CD4-positive, alpha-beta T cell (primary cell): ENCODE measurements around the gene RGP1. TPM values are rescaled to one million over a fixed set of nuclear protein-coding genes. Genes with fewer than 3 reads are reported as not detected.

Source experiments
- ATAC-seq: fragments of 200-7000 bp; cut with Tn5 transposase; one replicate; pipeline ENCODE4 v1.10.0; 2022; ENCODE audit warnings: mild to moderate bottlenecking; ENCODE audit not compliant: poor library complexity
- CTCF ChIA-PET: fragments of 350-600 bp; sonication (Branson Sonifier 250); formaldehyde crosslinking; loops from one replicate; lab custom pipeline; 2021; ENCODE audit warnings: antibody characterized with exemption, inconsistent platforms; lab: Charles Lee
- POLR2A ChIA-PET: fragments of 350-600 bp; sonication (Branson Sonifier 250); formaldehyde crosslinking; loops from one replicate; lab custom pipeline; 2021; ENCODE audit warnings: antibody characterized with exemption, inconsistent platforms; lab: Charles Lee
- DNase-seq, 14 experiments: peaks; one replicate each; pipeline ENCODE4 v3.0.0-alpha.2; 2013 to 2020; ENCODE audit warnings: mixed read lengths in 2 of 14
- H3K27ac ChIP-seq, 2 donors: one replicate each; pipeline versions ENCODE4 v1.5.1 to v1.7.0; 2013; ENCODE audit warnings: low read length in 2 of 2, low read depth in 1 of 2, mild to moderate bottlenecking in 1 of 2
- H3K27me3 ChIP-seq, 2 experiments: 1 replicate in 1 of 2; 2 replicates in 1 of 2; pipeline versions ENCODE4 v1.6.1 to v1.7.0; 2013; ENCODE audit warnings: low read length in 2 of 2, control low read depth in 1 of 2, mild to moderate bottlenecking in 1 of 2, moderate library complexity in 1 of 2; ENCODE audit not compliant: insufficient read depth in 2 of 2, control insufficient read depth in 1 of 2
- H3K36me3 ChIP-seq: one replicate; pipeline ENCODE4 v1.6.1; 2013; ENCODE audit warnings: low read length, control low read depth; ENCODE audit not compliant: insufficient read depth
- H3K4me1 ChIP-seq: one replicate; pipeline ENCODE4 v1.6.1; 2013; ENCODE audit warnings: low read length, control low read depth; ENCODE audit not compliant: insufficient read depth
- H3K4me3 ChIP-seq: one replicate; pipeline ENCODE4 v1.5.1; 2013; ENCODE audit warnings: mild to moderate bottlenecking, low read length, moderate library complexity
- H3K9me3 ChIP-seq, 2 experiments: 1 replicate in 1 of 2; 2 replicates in 1 of 2; pipeline versions ENCODE4 v1.6.1 to v1.7.0; 2013; ENCODE audit warnings: low read length in 2 of 2, mild to moderate bottlenecking in 2 of 2, control low read depth in 1 of 2, moderate library complexity in 1 of 2; ENCODE audit not compliant: control insufficient read depth in 1 of 2, insufficient read depth in 1 of 2
- H3K27ac Mint-ChIP-seq: one replicate; pipeline ENCODE4 v1.8.0; 2020; ENCODE audit warnings: mixed read lengths
- H3K27me3 Mint-ChIP-seq: one replicate; pipeline ENCODE4 v1.8.0; 2021; ENCODE audit warnings: mixed read lengths
- H3K36me3 Mint-ChIP-seq: one replicate; pipeline ENCODE4 v1.8.0; 2021; ENCODE audit warnings: low read depth, mixed read lengths
- H3K4me1 Mint-ChIP-seq: one replicate; pipeline ENCODE4 v1.8.0; 2021; ENCODE audit warnings: low read depth, mixed read lengths
- H3K4me3 Mint-ChIP-seq: one replicate; pipeline ENCODE4 v1.8.0; 2020; ENCODE audit warnings: mild to moderate bottlenecking, mixed read lengths
- H3K9me3 Mint-ChIP-seq: one replicate; pipeline ENCODE4 v1.8.0; 2020; ENCODE audit warnings: mixed read lengths
- intact Hi-C, 2 experiments: fragments of 100-400 bp; cut with DNase I in 1 of 2; cut with micrococcal nuclease in 1 of 2; formaldehyde crosslinking; loops; one replicate each; pipeline versions ENCODE4 v1.15.1 to v1.9.0; 2023 to 2025; cut with DNase I, micrococcal nuclease
- total RNA-seq, 174 experiments: library from RNA in 2 of 174; stranded (reverse) in 2 of 174; gene quantifications; one replicate each; pipeline ENCODE4 v1.2.3 and lab custom pipeline; 2021 to 2026
- TF ChIP-seq, protein P1 (sequence below): fragments of 200-600 bp; IDR thresholded peaks from one replicate; pipeline ENCODE4 v1.8.0; 2022; ENCODE audit warnings: antibody characterized with exemption, mild to moderate bottlenecking

The RGP1 gene
- total RNA-seq, 2 experiments from 2014 or later, result 12.6 to 13.1 TPM

DNA sequence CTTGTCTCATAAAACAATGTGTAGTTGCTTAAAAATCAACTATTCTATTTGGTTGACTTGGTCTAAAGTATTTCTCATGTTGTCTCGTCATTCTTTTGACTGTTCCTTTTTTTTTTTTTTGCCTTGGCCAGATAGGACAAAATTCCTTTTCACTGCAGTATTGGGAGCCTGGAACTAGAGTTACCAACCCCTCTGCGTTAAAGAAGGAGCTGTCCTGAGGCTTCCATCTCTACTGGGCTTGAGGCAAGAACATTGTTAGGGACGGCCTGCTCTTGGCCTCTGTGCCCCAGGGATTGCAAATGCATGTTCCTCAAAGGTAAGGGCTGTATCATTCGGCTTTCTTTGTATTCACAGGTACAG, 40.9 kb downstream of the RGP1 start:
- H3K4me1 Mint-ChIP-seq, result peaks cover 7% of the 10 kb centered on the region
- peaks cover 38% of the 10 kb centered on the region for H3K36me3 Mint-ChIP-seq
- intact Hi-C loops, result loop anchor here (1.0 to 5.0 kb wide), 5 partner anchors 35 to 233 kb away; no protein-coding TSS in a partner anchor
- peaks cover 33% of the 10 kb centered on the region for H3K36me3 ChIP-seq
- no peak overlapping the region for H3K4me3 Mint-ChIP-seq
- H3K9me3 Mint-ChIP-seq, result no peaks in the 10 kb centered on the region
- H3K4me1 ChIP-seq, result peaks cover 5% of the 10 kb centered on the region
- H3K9me3 ChIP-seq, result no peaks in the 10 kb centered on the region
- H3K4me3 ChIP-seq, result no peak overlapping the region
- H3K27me3 ChIP-seq, result no peaks in the 10 kb centered on the region
- DNase-seq, result no peak
- POLR2A ChIA-PET, result interaction anchor here (0.7 to 1.2 kb wide), 2 partner anchors 42 to 710 kb away, joined by 3 to 4 read pairs; partner anchors contain the start of gene FANCG
- ATAC-seq, result no peak
- CTCF ChIA-PET, result interaction anchor here (0.6 to 3.5 kb wide), 17 partner anchors 12 to 145 kb away, joined by 3 to 32 read pairs (median 4); partner anchors contain the start of genes CREB3, FAM221B, GBA2 and RGP1
- no peak overlapping the region for H3K27ac Mint-ChIP-seq
- H3K27ac ChIP-seq, result no peak overlapping the region
- H3K27me3 Mint-ChIP-seq, result no peaks in the 10 kb centered on the region
- TF ChIP-seq, protein P1, sequence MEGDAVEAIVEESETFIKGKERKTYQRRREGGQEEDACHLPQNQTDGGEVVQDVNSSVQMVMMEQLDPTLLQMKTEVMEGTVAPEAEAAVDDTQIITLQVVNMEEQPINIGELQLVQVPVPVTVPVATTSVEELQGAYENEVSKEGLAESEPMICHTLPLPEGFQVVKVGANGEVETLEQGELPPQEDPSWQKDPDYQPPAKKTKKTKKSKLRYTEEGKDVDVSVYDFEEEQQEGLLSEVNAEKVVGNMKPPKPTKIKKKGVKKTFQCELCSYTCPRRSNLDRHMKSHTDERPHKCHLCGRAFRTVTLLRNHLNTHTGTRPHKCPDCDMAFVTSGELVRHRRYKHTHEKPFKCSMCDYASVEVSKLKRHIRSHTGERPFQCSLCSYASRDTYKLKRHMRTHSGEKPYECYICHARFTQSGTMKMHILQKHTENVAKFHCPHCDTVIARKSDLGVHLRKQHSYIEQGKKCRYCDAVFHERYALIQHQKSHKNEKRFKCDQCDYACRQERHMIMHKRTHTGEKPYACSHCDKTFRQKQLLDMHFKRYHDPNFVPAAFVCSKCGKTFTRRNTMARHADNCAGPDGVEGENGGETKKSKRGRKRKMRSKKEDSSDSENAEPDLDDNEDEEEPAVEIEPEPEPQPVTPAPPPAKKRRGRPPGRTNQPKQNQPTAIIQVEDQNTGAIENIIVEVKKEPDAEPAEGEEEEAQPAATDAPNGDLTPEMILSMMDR, result no peak

DNA sequence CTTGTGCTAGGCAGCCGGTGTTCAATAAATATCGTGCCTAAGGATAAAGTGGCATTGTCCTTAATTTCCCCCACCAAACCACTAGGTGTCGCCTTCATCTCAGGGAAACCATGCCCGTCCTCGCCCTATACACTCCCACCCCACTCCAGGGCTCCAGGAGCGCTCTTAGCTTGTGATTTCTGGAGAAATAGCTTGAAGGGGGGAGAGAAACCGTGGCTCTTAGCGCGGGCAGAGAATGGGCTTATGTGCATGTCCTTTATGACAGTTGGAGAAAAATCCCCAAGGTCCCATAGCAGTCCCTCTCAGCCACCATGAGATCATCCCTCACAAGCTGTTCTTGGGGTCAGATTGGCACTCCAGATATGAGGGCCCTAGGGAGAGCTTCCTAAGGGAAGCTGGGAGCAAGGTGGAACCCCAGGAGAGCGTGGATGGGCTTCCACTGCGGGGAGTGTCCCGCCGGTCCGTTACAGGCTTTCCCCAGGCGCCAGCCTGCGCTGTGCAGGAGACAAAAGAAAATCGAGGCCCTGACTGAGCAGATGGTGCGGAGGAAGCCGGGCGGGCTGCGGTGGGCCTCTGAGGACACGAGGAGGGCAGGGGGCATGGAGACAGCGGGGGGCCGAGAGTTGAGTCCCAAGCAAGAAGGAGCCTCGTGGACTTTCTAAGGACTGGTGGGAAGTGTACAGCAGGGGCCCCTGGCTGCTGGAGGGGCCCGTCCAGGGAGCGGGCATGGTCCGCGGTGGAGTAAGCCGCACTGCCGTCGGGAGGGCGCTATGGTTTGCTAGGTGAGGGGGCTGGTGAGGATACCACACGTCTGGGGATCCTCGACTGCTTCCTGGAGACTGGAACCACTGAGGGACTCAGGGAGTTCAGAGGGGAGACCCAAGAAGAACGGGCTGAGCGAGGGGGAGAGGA, 41.6 kb downstream of the RGP1 start:
- DNase-seq (peak; percentile 32 to 84 (median 44)), ATAC-seq (peak; percentile 97)
- TF ChIP-seq, protein P1, result peak; percentile 89
- Histone ChIP-seq H3K4me3 (no peak overlapping the region), H3K9me3 (no peaks in the 10 kb centered on the region), H3K27ac (no peak overlapping the region), H3K36me3 (peaks cover 29% of the 10 kb centered on the region), H3K4me1 (peaks cover 5% of the 10 kb centered on the region), H3K27me3 (no peaks in the 10 kb centered on the region)
- no peak overlapping the region for H3K27ac Mint-ChIP-seq
- H3K4me1 Mint-ChIP-seq, result peaks cover 7% of the 10 kb centered on the region
- H3K27me3 Mint-ChIP-seq, result no peaks in the 10 kb centered on the region
- CTCF ChIA-PET, result interaction anchor here (0.6 to 3.5 kb wide), 18 partner anchors 13 to 146 kb away, joined by 3 to 32 read pairs (median 4); partner anchors contain the start of genes CREB3, FAM221B, GBA2 and RGP1
- POLR2A ChIA-PET, result interaction anchor here (0.7 to 1.2 kb wide), 2 partner anchors 42 to 711 kb away, joined by 3 to 4 read pairs; partner anchors contain the start of gene FANCG
- intact Hi-C loops, result loop anchor here (1.0 to 5.0 kb wide), 5 partner anchors 35 to 233 kb away; no protein-coding TSS in a partner anchor
- peaks cover 39% of the 10 kb centered on the region for H3K36me3 Mint-ChIP-seq
- no peak overlapping the region for H3K4me3 Mint-ChIP-seq
- no peaks in the 10 kb centered on the region for H3K9me3 Mint-ChIP-seq

DNA sequence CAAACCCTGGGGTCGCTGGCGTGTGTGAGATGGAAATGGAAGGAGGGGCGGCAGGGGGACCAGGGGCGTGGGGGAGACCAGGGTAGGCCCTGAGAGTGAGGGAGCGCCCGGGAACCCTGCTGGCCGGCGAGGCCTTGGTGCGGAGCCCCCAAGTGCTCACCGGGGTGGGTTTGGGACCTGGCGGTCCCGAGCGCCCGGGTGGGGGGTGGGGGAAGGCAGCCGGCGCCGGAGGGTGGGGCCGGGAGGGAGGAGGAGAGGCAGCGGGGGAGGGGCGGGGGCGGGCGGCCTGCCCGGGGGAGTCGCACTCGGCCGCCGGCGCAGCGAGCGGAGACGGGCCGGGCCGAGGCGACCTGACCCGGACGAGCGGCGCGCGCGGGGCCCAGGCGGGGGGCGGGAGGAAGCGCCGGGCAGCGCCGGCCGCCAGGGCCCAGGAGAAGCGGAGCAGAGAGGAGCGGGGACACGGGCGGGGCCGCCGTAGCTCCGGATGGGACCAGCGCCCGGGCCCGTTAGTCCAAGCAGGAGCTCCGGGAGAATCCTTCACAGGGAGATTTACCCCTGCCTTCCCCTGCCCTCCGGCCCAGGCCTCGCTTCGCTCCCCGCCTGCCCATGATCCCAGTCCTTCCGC, 42.3 kb downstream of the RGP1 start, which contains the start of gene NPR2:
NPR2 (plus strand) TSS at position 295 of the 625 bp plus-strand sequence. CDS start 818 bp downstream, outside the sequence.
- DNase-seq (peak in 1 of 14 experiments; percentile 20), ATAC-seq (no peak)
- TF ChIP-seq, protein P1, result no peak
- H3K36me3 Mint-ChIP-seq, result peaks cover 32% of the 10 kb centered on the region
- POLR2A ChIA-PET, result no interaction called here
- intact Hi-C loops, result loop anchor here in 1 of 2 experiments (5.0 kb wide), 1 partner anchor 231 kb away; no protein-coding TSS in a partner anchor
- peaks cover 5% of the 10 kb centered on the region for H3K4me1 ChIP-seq
- H3K4me3 ChIP-seq, result no peak within 1 kb of the TSS
- CTCF ChIA-PET, result interaction anchor here (1.6 kb wide), 1 partner anchor 91 kb away, joined by 5 read pairs; no protein-coding TSS in a partner anchor
- H3K27ac Mint-ChIP-seq, result no peak within 1 kb of the TSS
- H3K27ac ChIP-seq, result no peak within 1 kb of the TSS
- no peak within 1 kb of the TSS for H3K4me3 Mint-ChIP-seq
- H3K27me3 ChIP-seq, result no peaks in the 10 kb centered on the region
- no peaks in the 10 kb centered on the region for H3K27me3 Mint-ChIP-seq
- H3K4me1 Mint-ChIP-seq, result peaks cover 7% of the 10 kb centered on the region
- H3K36me3 ChIP-seq, result peaks cover 22% of the 10 kb centered on the region
- H3K9me3 Mint-ChIP-seq, result no peaks in the 10 kb centered on the region
- no peaks in the 10 kb centered on the region for H3K9me3 ChIP-seq
